ENCODE data around the gene UNC79. TPM values are rescaled to one million over a fixed set of nuclear protein-coding genes. Genes with fewer than 3 reads are reported as not detected.

UNC79 gene
- total and polyA plus RNA-seq, 3 donors from 2014 or later: 4.3 to 10.7 (median 5.5) TPM

DNA sequence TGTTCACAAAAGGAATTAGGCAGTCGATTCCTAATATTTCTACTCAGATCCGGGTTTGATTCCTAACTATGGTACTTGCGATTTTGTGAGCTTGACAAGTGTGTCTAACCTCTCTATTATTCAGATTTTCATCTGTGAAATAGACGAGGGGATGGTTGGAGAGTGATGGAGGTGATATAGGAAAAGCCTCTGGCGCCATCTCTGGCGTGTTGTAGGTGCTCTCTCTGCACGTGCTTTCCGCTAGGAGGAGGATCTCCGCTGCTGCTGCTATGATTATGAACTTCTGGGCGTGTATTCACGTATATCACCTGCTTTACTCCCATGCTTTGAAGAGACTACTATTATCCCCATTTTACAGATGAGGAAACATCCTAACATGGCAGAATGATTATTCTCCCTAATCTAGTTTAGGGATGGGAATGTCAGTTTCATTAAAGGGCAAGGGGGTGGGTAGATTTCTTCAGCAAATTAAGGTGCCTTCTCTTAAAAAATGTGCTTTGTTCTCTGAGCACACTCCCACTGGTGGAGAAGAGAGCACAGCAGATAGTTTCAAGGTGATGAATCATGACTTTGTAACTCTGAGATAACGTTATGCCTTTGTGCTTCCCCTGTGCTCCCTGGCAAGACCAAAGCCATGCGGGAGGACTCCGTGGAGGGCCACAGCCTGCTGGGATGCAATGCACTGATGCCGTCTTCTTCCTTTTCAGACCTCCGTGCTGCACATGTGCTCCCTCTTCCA, 260.5 kb downstream of the UNC79 start:
- H3K9me3 ChIP-seq: no peaks in the 10 kb centered on the region
- no peak overlapping the region for H3K27ac ChIP-seq
- 59 to 66% methylated on average over 16 of the region's 16 CpGs for WGBS, 2 donors
- no peak overlapping the region for H3K4me3 ChIP-seq
- no peaks in the 10 kb centered on the region for H3K36me3 ChIP-seq (ENCODE audit: low read depth, missing control alignments)
- TF ChIP-seq CTCF (IDR thresholded peaks at IDR 0.05): no peak
- no peak for TF ChIP-seq POLR2A (IDR thresholded peaks at IDR 0.05)
- no peak for DNase-seq
- no peaks in the 10 kb centered on the region for H3K4me1 ChIP-seq
- H3K27me3 ChIP-seq: no peaks in the 10 kb centered on the region
- intact Hi-C loops (cut with DNase I; ENCODE audit: low total_unique reads): no loop called here

- Histone ChIP-seq H3K4me3 (no peak overlapping the region), H3K27ac (no peak overlapping the region), H3K36me3 (ENCODE audit: low read depth, missing control alignments) (no peaks in the 10 kb centered on the region), H3K27me3 (no peaks in the 10 kb centered on the region), H3K9me3 (no peaks in the 10 kb centered on the region), H3K4me1 (no peaks in the 10 kb centered on the region)
- TF ChIP-seq CTCF (IDR thresholded peaks at IDR 0.05) (no peak), POLR2A (IDR thresholded peaks at IDR 0.05) (no peak)
- intact Hi-C loops (cut with DNase I; ENCODE audit: low total_unique reads): no loop called here
- 60 to 70% methylated on average over 6 of the region's 6 CpGs for WGBS, 2 donors
- DNase-seq: no peak
Observed at GRCh38 chr14:93693914-93694313, 263.2 kb downstream of the UNC79 start.

DNA sequence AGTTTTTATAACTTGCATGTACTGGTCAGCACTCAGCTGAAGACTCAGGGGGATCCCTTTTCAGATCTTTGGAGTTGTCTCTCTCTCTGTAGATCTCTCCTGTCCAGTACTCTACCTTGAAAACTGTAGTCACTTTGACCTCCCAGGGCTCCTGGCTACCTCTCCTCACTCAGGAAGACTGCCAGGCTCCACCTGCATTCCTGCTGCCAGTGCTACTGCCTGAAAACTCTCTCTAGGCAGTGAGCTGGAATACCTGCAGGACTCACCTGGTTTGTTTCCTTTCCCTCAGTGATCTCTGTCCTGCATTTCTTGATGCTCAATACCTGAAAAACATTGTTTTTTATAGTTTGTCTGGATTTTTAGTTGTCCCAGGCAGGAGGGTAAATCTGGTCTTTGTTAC, 270.2 kb downstream of the UNC79 start:
- DNase-seq: no peak
- Histone ChIP-seq H3K9me3 (no peaks in the 10 kb centered on the region), H3K4me1 (no peaks in the 10 kb centered on the region), H3K4me3 (no peak overlapping the region), H3K27ac (no peak overlapping the region), H3K36me3 (ENCODE audit: low read depth, missing control alignments) (no peaks in the 10 kb centered on the region), H3K27me3 (no peaks in the 10 kb centered on the region)
- intact Hi-C loops (cut with DNase I; ENCODE audit: low total_unique reads): no loop called here
- TF ChIP-seq CTCF (IDR thresholded peaks at IDR 0.05) (no peak), POLR2A (IDR thresholded peaks at IDR 0.05) (no peak)

GRCh38 chr14:93701562-93701961, 270.8 kb downstream of the UNC79 start:
- H3K36me3 ChIP-seq (ENCODE audit: low read depth, missing control alignments): no peaks in the 10 kb centered on the region
- H3K4me3 ChIP-seq: no peak overlapping the region
- intact Hi-C loops (cut with DNase I; ENCODE audit: low total_unique reads): no loop called here
- 93 to 96% methylated on average over 2 of the region's 2 CpGs for WGBS, 2 donors
- H3K4me1 ChIP-seq: no peaks in the 10 kb centered on the region
- no peaks in the 10 kb centered on the region for H3K27me3 ChIP-seq
- no peak for DNase-seq
- no peak for TF ChIP-seq POLR2A (IDR thresholded peaks at IDR 0.05)
- TF ChIP-seq CTCF (IDR thresholded peaks at IDR 0.05): no peak
- no peaks in the 10 kb centered on the region for H3K9me3 ChIP-seq
- H3K27ac ChIP-seq: no peak overlapping the region

DNA sequence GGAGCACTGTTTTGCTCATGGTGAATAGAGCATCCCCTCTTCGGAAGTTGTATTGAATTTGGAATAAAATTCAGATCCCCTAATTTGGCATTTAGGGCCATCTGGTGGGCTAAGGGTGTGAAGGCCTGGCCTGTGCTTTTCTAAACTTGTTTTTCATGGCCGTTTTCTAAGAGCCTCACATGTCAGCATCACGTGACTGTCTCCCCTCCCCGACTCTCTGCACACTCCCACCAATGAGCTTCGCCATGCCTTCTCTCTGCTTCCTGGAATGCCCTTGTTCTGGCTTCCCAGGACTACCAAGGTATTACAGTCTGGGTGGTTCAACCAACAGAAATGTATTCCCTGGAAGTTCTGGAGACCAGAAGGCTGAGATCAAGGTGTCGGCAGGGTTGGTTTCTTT, 272.2 kb downstream of the UNC79 start:
- Histone ChIP-seq H3K27ac (no peak overlapping the region), H3K4me3 (no peak overlapping the region), H3K36me3 (ENCODE audit: low read depth, missing control alignments) (no peaks in the 10 kb centered on the region), H3K9me3 (no peaks in the 10 kb centered on the region), H3K4me1 (no peaks in the 10 kb centered on the region), H3K27me3 (no peaks in the 10 kb centered on the region)
- no peak for TF ChIP-seq POLR2A (IDR thresholded peaks at IDR 0.05)
- no peak for TF ChIP-seq CTCF (IDR thresholded peaks at IDR 0.05)
- DNase-seq: no peak
- intact Hi-C loops (cut with DNase I; ENCODE audit: low total_unique reads): no loop called here
- WGBS, 2 donors: 82 to 83% methylated on average over 6 of the region's 6 CpGs

Data from testis (tissue), 3 donors.